ENCODE data around the gene RMC1. TPM values are rescaled to one million over a fixed set of nuclear protein-coding genes. Genes with fewer than 3 reads are reported as not detected.
A peak's percentile ranks its signal among the peaks of the same experiment; 100 is the strongest.
"Not testable (repeated sequence)": the region's sequence is repeated elsewhere in the genome, so short reads cannot be mapped to it uniquely, and the experiment has no call there.

Gene RMC1
- 10 to 100 TPM; 23.7 to 25.3 (median 24.0) TPM for polyA plus RNA-seq (ENCODE audit: insufficient read length in 3 of 3)

- DNase-seq (ENCODE audit: low read depth in 3 of 3, low spot score in 2 of 3): peak; percentile 83 to 88 (median 86)
Measured at GRCh38 chr18:23503038-23503962, at the start of gene RMC1. TSS of gene RMC1 (plus strand) at chr18:23503511. CDS start at chr18:23503619, 108 bp downstream.

- DNase-seq (ENCODE audit: low read depth in 3 of 3, low spot score in 2 of 3): no peak
Measured at GRCh38 chr18:23453680-23454058, 49.6 kb upstream of the RMC1 start.

GRCh38 chr18:23456835-23457234 is 46.5 kb upstream of the RMC1 start:
- no peak for DNase-seq (ENCODE audit: low read depth in 3 of 3, low spot score in 2 of 3)

GRCh38 chr18:23458830-23459529 is 44.3 kb upstream of the RMC1 start:
- no peak for DNase-seq (ENCODE audit: low read depth in 3 of 3, low spot score in 2 of 3)

- DNase-seq (ENCODE audit: low read depth in 3 of 3, low spot score in 2 of 3): no peak
Measured at GRCh38 chr18:23459530-23459921, 43.8 kb upstream of the RMC1 start.

GRCh38 chr18:23460285-23461273 is 42.7 kb upstream of the RMC1 start:
- DNase-seq (ENCODE audit: low read depth in 3 of 3, low spot score in 2 of 3): no peak

- DNase-seq (ENCODE audit: low read depth in 3 of 3, low spot score in 2 of 3): no peak
Measured at GRCh38 chr18:23462876-23463275, 40.4 kb upstream of the RMC1 start.

GRCh38 chr18:23468753-23469459 is 34.4 kb upstream of the RMC1 start:
- no peak for DNase-seq (ENCODE audit: low read depth in 3 of 3, low spot score in 2 of 3)

GRCh38 chr18:23470620-23471387 is 32.5 kb upstream of the RMC1 start:
- DNase-seq (ENCODE audit: low read depth in 3 of 3, low spot score in 2 of 3): no peak

GRCh38 chr18:23471486-23471885 is 31.8 kb upstream of the RMC1 start:
- no peak for DNase-seq (ENCODE audit: low read depth in 3 of 3, low spot score in 2 of 3)

GRCh38 chr18:23479829-23480505 is 23.3 kb upstream of the RMC1 start:
- DNase-seq (ENCODE audit: low read depth in 3 of 3, low spot score in 2 of 3): no peak

GRCh38 chr18:23484561-23485182 is 18.6 kb upstream of the RMC1 start:
- no peak for DNase-seq (ENCODE audit: low read depth in 3 of 3, low spot score in 2 of 3)

GRCh38 chr18:23485386-23485785 is 17.9 kb upstream of the RMC1 start:
- DNase-seq (ENCODE audit: low read depth in 3 of 3, low spot score in 2 of 3): no peak

- DNase-seq (ENCODE audit: low read depth in 3 of 3, low spot score in 2 of 3): no peak
Measured at GRCh38 chr18:23487738-23488570, 15.4 kb upstream of the RMC1 start.

- not testable (repeated sequence) for DNase-seq (ENCODE audit: low read depth in 3 of 3, low spot score in 2 of 3)
Measured at GRCh38 chr18:23489586-23489985, 13.7 kb upstream of the RMC1 start.

- no peak for DNase-seq (ENCODE audit: low read depth in 3 of 3, low spot score in 2 of 3)
Measured at GRCh38 chr18:23493654-23494053, 9.7 kb upstream of the RMC1 start.

- DNase-seq (ENCODE audit: low read depth in 3 of 3, low spot score in 2 of 3): no peak
Measured at GRCh38 chr18:23494992-23495391, 8.3 kb upstream of the RMC1 start.

Data from right renal cortex interstitium (tissue), 3 donors.